ENCODE data around the gene PHF24. TPM values are rescaled to one million over a fixed set of nuclear protein-coding genes. Genes with fewer than 3 reads are reported as not detected.

The PHF24 gene
- total RNA-seq, 4 donors from 2014 or later = 0.67 to 2.1 (median 1.4) TPM

- no peak overlapping the region for H3K27ac ChIP-seq
- no peaks in the 10 kb centered on the region for H3K4me1 ChIP-seq
- no peak overlapping the region for H3K4me3 ChIP-seq (replicated peaks in 1 of 3)
- TF ChIP-seq POLR2A (IDR thresholded peaks at IDR 0.05) = no peak
- no peak for TF ChIP-seq CTCF (IDR thresholded peaks at IDR 0.05)
- DNase-seq = no peak
- intact Hi-C loops (cut with DNase I) = no loop called here
- no peaks in the 10 kb centered on the region for H3K27me3 ChIP-seq
- peaks cover 0 to 7% of the 10 kb centered on the region in 2 donors for H3K36me3 ChIP-seq
- H3K9me3 ChIP-seq = no peaks in the 10 kb centered on the region
- WGBS, 2 donors = 74 to 94% methylated on average over 4 of the region's 4 CpGs
Observed at GRCh38 chr9:35029241-35029640, 71.2 kb downstream of the PHF24 start.

DNA sequence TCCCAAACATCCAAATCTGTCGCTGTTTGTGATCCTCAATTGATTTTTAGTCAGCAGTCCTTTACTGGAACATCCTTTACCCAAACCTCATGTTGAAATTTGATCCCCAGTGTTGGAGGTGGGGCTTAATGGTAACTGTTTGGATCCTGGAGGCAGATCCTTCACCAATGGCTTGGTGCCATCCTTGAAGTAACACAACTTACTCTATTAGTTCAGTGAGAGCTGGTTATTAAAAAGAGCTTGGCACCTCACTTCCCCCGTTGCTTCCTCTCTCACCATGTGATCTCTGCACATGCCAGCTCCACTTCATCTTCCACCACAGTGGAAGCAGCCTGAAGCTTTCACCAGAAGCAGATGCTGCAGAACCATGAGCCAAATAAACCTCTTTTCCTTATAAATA lies 71.8 kb downstream of the PHF24 start:
- intact Hi-C loops (cut with DNase I) = no loop called here
- Histone ChIP-seq H3K9me3 (no peaks in the 10 kb centered on the region), H3K4me1 (no peaks in the 10 kb centered on the region), H3K27me3 (no peaks in the 10 kb centered on the region), H3K27ac (no peak overlapping the region), H3K36me3 (peaks cover 0 to 7% of the 10 kb centered on the region in 2 donors), H3K4me3 (replicated peaks in 1 of 3) (no peak overlapping the region)
- 58 to 70% methylated on average over 2 of the region's 2 CpGs for WGBS, 2 donors
- TF ChIP-seq POLR2A (IDR thresholded peaks at IDR 0.05) (no peak), CTCF (IDR thresholded peaks at IDR 0.05) (no peak)
- peak; percentile 5 to 11 for DNase-seq

Other genes starting within 250 kb of the PHF24 start
- 1,000 to 10,000 TPM in 1 of 4 donors, 100 to 1,000 TPM in 3; 196 to 1,821 (median 617) TPM for gene CCL21, start 248.1 kb upstream of the PHF24 start, total RNA-seq
- 10 to 100 TPM; 11.8 to 18.7 (median 16.5) TPM for gene DNAJB5, start 31.5 kb downstream of the PHF24 start, total RNA-seq
- 100 to 1,000 TPM; 150 to 260 (median 233) TPM for gene VCP, start 114.3 kb downstream of the PHF24 start, total RNA-seq
- gene FANCG, start 121.7 kb downstream of the PHF24 start, total RNA-seq = 10 to 100 TPM in 3 of 4 donors, 1 to 10 TPM in 1; 8.6 to 13.8 (median 11.8) TPM
- gene PIGO, start 138.3 kb downstream of the PHF24 start, total RNA-seq = 10 to 100 TPM; 20.8 to 50.5 (median 39.4) TPM
- gene STOML2, start 144.8 kb downstream of the PHF24 start, total RNA-seq = 100 to 1,000 TPM in 1 of 4 donors, 10 to 100 TPM in 3; 72.5 to 130 (median 99.8) TPM
- gene ATOSB, start 157.6 kb downstream of the PHF24 start, total RNA-seq = 10 to 100 TPM in 2 of 4 donors, 1 to 10 TPM in 2; 7.8 to 21.0 (median 11.8) TPM
- 10 to 100 TPM; 19.1 to 46.9 (median 35.1) TPM for gene UNC13B, start 203.7 kb downstream of the PHF24 start, total RNA-seq